GM19099 (cell line): ENCODE results near the gene HSP90AA1.

Source experiments
- POLR2A ChIP-seq: IDR thresholded peaks from 3 replicates; pipeline ENCODE4 v1.6.1; 2011; ENCODE audit warnings: low read depth; ENCODE audit not compliant: insufficient read length; ENCODE audit errors: extremely low read depth

Gene HSP90AA1

DNA sequence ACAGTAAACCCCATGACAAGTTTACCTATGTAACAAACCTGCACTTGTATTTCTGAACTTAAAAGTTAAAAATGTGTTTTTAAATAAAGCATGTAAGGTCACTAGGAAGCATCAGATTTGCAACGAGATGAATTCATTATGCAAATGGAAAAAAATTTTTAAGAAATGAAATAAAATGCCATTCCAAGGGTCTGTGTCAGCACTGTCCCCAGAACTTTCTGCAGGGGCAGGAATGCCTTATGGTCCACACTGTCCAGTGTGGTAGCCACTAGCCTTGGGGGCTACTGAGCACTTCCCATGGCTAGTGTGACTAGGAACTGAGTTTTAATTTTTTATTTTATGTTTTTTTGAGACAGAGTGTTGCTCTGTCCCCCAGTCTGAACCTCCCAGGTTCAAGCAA, 49.2 kb downstream of the HSP90AA1 start:
- no peak for TF ChIP-seq POLR2A

DNA sequence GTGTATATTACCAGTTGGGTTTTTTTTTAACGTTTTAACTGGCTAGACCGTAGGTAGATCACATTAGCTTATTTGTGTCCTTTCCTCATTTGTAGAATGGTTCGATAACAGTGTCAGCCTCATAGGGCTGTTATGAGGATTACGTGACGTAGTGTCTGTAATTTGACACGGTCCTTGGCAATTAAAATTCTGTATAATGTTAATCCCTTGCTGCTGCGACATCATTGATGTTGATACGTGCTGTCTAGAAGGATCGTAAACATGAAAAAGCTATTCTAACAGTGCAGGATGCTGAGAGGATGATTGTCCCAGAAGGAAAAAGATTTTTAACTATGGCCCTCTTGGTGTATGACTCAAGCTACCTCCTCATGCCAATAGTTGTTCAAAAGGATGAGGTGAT, 50.9 kb downstream of the HSP90AA1 start:
- TF ChIP-seq POLR2A = no peak

DNA sequence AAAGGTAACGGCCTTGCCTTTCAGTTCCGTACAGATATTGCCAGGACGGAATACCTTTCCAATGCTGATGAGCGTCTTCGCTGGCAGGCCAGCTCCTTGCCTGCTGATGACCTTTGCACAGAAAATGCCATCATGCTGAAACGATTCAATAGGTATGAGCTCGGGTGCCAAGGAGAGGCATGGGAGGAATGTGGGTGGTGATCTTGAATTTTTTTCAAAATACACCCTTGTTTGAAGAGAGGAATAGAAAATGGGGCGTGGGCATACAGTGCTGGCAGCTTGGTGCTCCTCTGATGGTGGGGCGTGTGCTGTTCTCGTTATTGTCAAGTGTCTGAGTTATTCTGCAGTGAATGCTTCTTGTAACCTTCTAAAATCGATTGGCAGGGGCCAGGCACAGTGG, 52.5 kb downstream of the HSP90AA1 start:
- TF ChIP-seq POLR2A = no peak

DNA sequence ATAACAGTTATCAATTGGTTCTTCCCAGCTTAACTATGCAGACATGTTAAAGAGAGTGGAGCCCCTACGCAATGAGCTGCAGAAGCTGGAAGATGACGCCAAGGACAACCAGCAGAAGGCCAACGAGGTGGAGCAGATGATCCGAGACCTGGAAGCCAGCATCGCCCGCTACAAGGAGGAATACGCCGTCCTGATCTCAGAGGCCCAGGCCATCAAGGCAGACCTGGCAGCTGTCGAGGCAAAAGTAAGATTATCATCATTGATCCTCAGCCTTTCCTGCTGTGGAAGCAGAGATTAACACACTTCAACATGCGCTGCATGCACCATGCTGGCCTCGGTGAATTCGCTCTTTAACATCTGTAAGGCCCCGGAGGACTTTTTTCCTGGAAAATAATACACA, 53.6 kb downstream of the HSP90AA1 start:
- no peak for TF ChIP-seq POLR2A
